ENCODE measurements around the gene HOXC4. TPM values are rescaled to one million over a fixed set of nuclear protein-coding genes. Genes with fewer than 3 reads are reported as not detected.
A peak's percentile ranks its signal among the peaks of the same experiment; 100 is the strongest.

The HOXC4 gene
- total RNA-seq, 3 donors from 2014 or later, result 1.8 to 2.3 (median 1.9) TPM

DNA sequence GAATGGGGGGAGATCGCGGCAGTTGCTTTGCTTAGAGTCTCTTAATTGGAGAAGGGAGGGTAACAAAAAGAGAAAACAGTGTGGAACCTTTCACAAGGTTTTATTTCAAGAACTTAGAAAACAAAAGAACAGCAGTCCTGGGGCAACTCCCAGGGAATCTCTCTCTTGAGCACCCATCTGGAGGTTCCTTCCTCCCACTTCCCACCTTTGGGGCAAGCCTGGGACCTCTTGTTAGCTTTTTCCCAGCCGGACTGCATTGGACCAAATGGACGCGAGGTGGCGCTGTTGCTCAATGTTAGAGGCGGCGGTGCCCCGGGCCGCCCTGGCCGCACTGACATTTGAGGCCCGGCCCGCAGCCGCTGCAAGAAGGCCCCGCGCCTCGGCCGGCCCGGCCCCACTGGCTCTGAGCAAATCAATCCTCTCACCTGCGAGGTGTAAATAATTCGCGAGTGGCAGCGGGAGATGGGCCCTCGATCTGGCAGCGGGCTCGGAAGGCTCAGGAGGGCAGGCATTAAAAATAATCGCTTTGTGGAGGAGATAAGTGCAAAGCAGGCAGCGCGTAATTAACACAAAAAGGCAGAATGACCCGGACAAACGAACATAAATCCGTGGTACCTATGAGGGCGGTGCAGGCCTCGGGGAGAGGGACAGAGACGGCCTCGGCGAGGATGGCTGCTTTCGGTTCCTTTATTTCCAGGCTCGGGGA is 47.6 kb upstream of the HOXC4 start:
- Histone ChIP-seq H3K4me1 (peaks cover 0 to 7% of the 10 kb centered on the region in 2 donors), H3K27ac (peak overlapping the region; percentile 48 to 81), H3K9me3 (no peaks in the 10 kb centered on the region), H3K27me3 (peaks cover 0 to 3% of the 10 kb centered on the region in 2 donors), H3K4me3 (peak overlapping the region; percentile 35 to 71 (median 57)), H3K36me3 (no peaks in the 10 kb centered on the region)
- TF ChIP-seq POLR2AphosphoS5 (IDR thresholded peaks at IDR 0.05), result peak in 1 of 3 donors; percentile 51
- TF ChIP-seq, protein P1, sequence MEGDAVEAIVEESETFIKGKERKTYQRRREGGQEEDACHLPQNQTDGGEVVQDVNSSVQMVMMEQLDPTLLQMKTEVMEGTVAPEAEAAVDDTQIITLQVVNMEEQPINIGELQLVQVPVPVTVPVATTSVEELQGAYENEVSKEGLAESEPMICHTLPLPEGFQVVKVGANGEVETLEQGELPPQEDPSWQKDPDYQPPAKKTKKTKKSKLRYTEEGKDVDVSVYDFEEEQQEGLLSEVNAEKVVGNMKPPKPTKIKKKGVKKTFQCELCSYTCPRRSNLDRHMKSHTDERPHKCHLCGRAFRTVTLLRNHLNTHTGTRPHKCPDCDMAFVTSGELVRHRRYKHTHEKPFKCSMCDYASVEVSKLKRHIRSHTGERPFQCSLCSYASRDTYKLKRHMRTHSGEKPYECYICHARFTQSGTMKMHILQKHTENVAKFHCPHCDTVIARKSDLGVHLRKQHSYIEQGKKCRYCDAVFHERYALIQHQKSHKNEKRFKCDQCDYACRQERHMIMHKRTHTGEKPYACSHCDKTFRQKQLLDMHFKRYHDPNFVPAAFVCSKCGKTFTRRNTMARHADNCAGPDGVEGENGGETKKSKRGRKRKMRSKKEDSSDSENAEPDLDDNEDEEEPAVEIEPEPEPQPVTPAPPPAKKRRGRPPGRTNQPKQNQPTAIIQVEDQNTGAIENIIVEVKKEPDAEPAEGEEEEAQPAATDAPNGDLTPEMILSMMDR (IDR thresholded peaks at IDR 0.05), result peak; percentile 90 to 98 (median 97)
- no peak for TF ChIP-seq POLR2A (IDR thresholded peaks at IDR 0.05)
- intact Hi-C loops (cut with DNase I; ENCODE audit: low total_unique reads), result loop anchor here (10.0 kb wide), 2 partner anchors 199 to 1959 kb away; partner anchors contain the start of genes CDK2 and PMEL
- peak; percentile 77 to 91 for DNase-seq (ENCODE audit: low spot score in 2 of 2)

DNA sequence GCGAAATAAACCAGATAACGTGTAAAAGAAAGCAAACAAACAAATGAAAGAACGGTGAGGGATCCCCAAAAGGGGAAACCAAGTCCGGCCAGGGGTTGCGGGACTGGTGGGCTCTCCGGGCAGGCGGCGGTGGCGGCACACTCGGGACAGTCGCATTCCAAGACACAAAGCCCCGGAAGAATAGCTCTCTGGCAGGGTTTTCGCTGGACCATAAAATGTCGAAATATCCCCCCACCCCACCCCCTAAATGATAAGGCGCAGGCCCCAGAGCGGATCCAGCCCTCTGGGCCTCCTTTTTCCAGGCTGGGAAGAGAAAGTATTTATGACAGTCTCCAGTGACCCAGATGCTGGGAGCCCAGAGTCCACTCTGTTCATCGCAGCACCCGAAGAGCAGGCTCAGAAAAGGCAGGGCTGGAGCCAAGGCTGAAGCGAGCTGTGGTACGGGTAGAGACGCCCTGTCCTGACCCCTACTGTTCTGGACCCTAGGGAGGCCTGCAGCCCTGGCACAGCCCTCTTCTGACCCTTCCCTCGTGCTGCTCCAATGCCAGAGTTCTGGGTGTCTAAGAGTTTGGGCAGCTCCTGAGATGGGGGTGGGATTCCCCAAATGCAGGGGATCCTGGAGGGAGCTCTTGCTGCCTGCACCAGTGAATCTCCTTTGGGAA is 46.9 kb upstream of the HOXC4 start:
- Histone ChIP-seq H3K9me3 (no peaks in the 10 kb centered on the region), H3K27me3 (peaks cover 0 to 3% of the 10 kb centered on the region in 2 donors), H3K4me1 (peaks cover 0 to 7% of the 10 kb centered on the region in 2 donors), H3K4me3 (peak overlapping the region; percentile 35 to 71 (median 57)), H3K36me3 (no peaks in the 10 kb centered on the region), H3K27ac (peak overlapping the region in 1 of 2 donors; percentile 81)
- DNase-seq (ENCODE audit: low spot score in 2 of 2), result no peak
- TF ChIP-seq, protein P1 (IDR thresholded peaks at IDR 0.05), result no peak
- TF ChIP-seq POLR2A (IDR thresholded peaks at IDR 0.05) (no peak), POLR2AphosphoS5 (IDR thresholded peaks at IDR 0.05) (no peak)
- intact Hi-C loops (cut with DNase I; ENCODE audit: low total_unique reads), result loop anchor here (10.0 kb wide), 2 partner anchors 198 to 1958 kb away; partner anchors contain the start of genes CDK2 and PMEL

DNA sequence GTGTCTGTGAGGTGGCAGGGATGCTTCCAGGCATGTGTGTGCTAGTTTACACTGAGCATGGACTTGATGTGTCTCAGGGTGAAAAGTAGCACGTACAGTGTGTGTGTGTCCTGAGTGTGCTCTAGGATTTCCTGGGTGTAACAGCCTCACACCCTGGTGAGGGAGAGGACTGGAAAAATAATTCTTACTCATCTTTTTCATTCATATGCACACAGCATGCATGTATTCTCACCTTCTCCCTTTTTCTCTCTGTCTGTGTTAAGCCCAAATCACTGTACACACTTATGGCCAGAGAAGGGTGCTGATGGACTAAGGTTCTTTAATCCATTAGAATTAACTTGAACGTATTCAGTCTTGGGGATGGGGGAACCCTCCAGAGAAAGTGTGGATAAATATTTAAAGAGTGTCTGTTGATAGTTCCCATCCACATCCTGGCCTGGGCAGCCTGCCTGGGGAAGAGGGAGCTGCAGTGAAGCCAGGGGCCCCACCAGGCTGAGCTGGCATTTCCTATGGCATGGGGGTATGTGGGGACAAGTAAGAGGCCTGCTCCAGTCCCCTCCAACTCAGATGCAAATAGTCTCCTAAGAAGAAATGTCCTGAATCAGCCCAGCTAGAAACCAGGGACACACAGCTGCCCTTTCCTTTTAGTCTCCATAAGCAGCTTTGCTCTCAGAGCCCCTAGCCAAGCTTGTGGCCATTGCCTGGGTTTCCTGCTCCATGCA is 45.9 kb upstream of the HOXC4 start:
- H3K27ac ChIP-seq, result peak overlapping the region in 1 of 2 donors; percentile 36
- peaks cover 0 to 3% of the 10 kb centered on the region in 2 donors for H3K27me3 ChIP-seq
- H3K4me1 ChIP-seq, result peaks cover 0 to 7% of the 10 kb centered on the region in 2 donors
- H3K36me3 ChIP-seq, result no peaks in the 10 kb centered on the region
- TF ChIP-seq POLR2A (IDR thresholded peaks at IDR 0.05) (no peak), POLR2AphosphoS5 (IDR thresholded peaks at IDR 0.05) (no peak)
- TF ChIP-seq, protein P1 (IDR thresholded peaks at IDR 0.05), result no peak
- H3K4me3 ChIP-seq, result no peak overlapping the region
- H3K9me3 ChIP-seq, result no peaks in the 10 kb centered on the region
- intact Hi-C loops (cut with DNase I; ENCODE audit: low total_unique reads), result loop anchor here (10.0 kb wide), 2 partner anchors 197 to 1957 kb away; partner anchors contain the start of genes CDK2 and PMEL
- no peak for DNase-seq (ENCODE audit: low spot score in 2 of 2)

DNA sequence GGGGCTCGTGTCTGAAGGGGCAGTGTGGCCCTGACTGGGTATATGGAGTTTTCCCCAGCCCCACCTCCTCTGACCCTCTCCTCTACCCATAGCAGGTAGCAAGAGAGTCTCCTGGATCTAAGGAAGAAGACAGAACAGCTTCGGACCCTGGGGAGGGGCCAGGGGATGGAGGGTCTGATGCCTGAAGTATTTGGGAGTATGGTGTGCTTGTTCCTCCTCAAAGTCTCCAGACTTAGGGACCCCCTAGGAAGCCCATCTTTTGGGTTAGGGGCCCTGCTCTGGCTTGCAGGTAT is 45.4 kb upstream of the HOXC4 start:
- Histone ChIP-seq H3K4me1 (peaks cover 0 to 7% of the 10 kb centered on the region in 2 donors), H3K4me3 (peak overlapping the region; percentile 29 to 71 (median 55)), H3K9me3 (no peaks in the 10 kb centered on the region), H3K27me3 (peaks cover 0 to 3% of the 10 kb centered on the region in 2 donors), H3K27ac (peak overlapping the region; percentile 36 to 85), H3K36me3 (no peaks in the 10 kb centered on the region)
- intact Hi-C loops (cut with DNase I; ENCODE audit: low total_unique reads), result loop anchor here (10.0 kb wide), 2 partner anchors 197 to 1957 kb away; partner anchors contain the start of genes CDK2 and PMEL
- TF ChIP-seq POLR2AphosphoS5 (IDR thresholded peaks at IDR 0.05) (no peak), POLR2A (IDR thresholded peaks at IDR 0.05) (no peak)
- TF ChIP-seq, protein P1 (IDR thresholded peaks at IDR 0.05), result no peak
- no peak for DNase-seq (ENCODE audit: low spot score in 2 of 2)
